Activated naive CD4-positive, alpha-beta T cell treated with anti-CD3 and anti-CD28 coated beads, Interleukin-2, amount 10 ng/mL, durations not matched to agents 7 days and 5 days (primary cell): Measurements from ENCODE around the gene MUC5B.
A peak's percentile ranks its signal among the peaks of the same experiment; 100 is the strongest.
"Not testable (repeated sequence)": the region's sequence is repeated elsewhere in the genome, so short reads cannot be mapped to it uniquely, and the experiment has no call there.

Experiments used
- CTCF ChIA-PET: fragments of 350-600 bp; sonication (Branson Sonifier 250); formaldehyde crosslinking; loops from one replicate; lab custom pipeline; 2021; ENCODE audit warnings: antibody characterized with exemption; lab: Charles Lee
- DNase-seq: peaks from one replicate; pipeline ENCODE4 v3.0.0-alpha.2; 2020
- H3K27ac Mint-ChIP-seq: one replicate; pipeline ENCODE4 v1.8.0; 2021; ENCODE audit warnings: mild to moderate bottlenecking, moderate library complexity, mixed read lengths
- H3K27me3 Mint-ChIP-seq: one replicate; pipeline ENCODE4 v1.8.0; 2021; ENCODE audit warnings: mild to moderate bottlenecking, mixed read lengths
- H3K36me3 Mint-ChIP-seq: one replicate; pipeline ENCODE4 v1.8.0; 2021; ENCODE audit warnings: mixed read lengths
- H3K4me1 Mint-ChIP-seq: one replicate; pipeline ENCODE4 v1.8.0; 2021; ENCODE audit warnings: mixed read lengths
- H3K4me3 Mint-ChIP-seq: one replicate; pipeline ENCODE4 v1.8.0; 2021; ENCODE audit warnings: mild to moderate bottlenecking, moderate library complexity, mixed read lengths
- H3K9me3 Mint-ChIP-seq: one replicate; pipeline ENCODE4 v1.8.0; 2021; ENCODE audit warnings: mixed read lengths

The MUC5B gene

GRCh38 chr11:1204381-1205101 is 18.3 kb upstream of the MUC5B start:
- CTCF ChIA-PET: interaction anchor here (1.2 to 2.1 kb wide), 2 partner anchors 310 to 370 kb away, joined by 5 to 9 read pairs; no protein-coding TSS in a partner anchor
- H3K27ac Mint-ChIP-seq: no peak overlapping the region
- DNase-seq: peak; percentile 11
- H3K9me3 Mint-ChIP-seq: no peaks in the 10 kb centered on the region
- H3K4me3 Mint-ChIP-seq: no peak overlapping the region
- H3K4me1 Mint-ChIP-seq: no peaks in the 10 kb centered on the region
- H3K36me3 Mint-ChIP-seq: no peaks in the 10 kb centered on the region
- H3K27me3 Mint-ChIP-seq: no peaks in the 10 kb centered on the region

- DNase-seq: peak; percentile 13
- Mint-ChIP-seq H3K27ac (no peak overlapping the region), H3K4me1 (no peaks in the 10 kb centered on the region), H3K36me3 (no peaks in the 10 kb centered on the region), H3K27me3 (no peaks in the 10 kb centered on the region), H3K9me3 (no peaks in the 10 kb centered on the region), H3K4me3 (no peak overlapping the region)
- CTCF ChIA-PET: interaction anchor here (1.2 to 2.1 kb wide), 2 partner anchors 309 to 369 kb away, joined by 5 to 9 read pairs; no protein-coding TSS in a partner anchor
Measured at GRCh38 chr11:1205121-1205986, 17.5 kb upstream of the MUC5B start.

GRCh38 chr11:1205987-1206331 is 16.9 kb upstream of the MUC5B start:
- DNase-seq: peak; percentile 8
- Mint-ChIP-seq H3K27ac (no peak overlapping the region), H3K27me3 (peaks cover 5% of the 10 kb centered on the region), H3K9me3 (peaks cover under 1% of the 10 kb centered on the region), H3K4me3 (no peak overlapping the region), H3K4me1 (no peaks in the 10 kb centered on the region), H3K36me3 (no peaks in the 10 kb centered on the region)
- CTCF ChIA-PET: interaction anchor here (2.1 kb wide), 1 partner anchor 309 kb away, joined by 9 read pairs; no protein-coding TSS in a partner anchor

- H3K4me1 Mint-ChIP-seq: no peaks in the 10 kb centered on the region
- H3K4me3 Mint-ChIP-seq: no peak overlapping the region
- CTCF ChIA-PET: no interaction called here
- H3K9me3 Mint-ChIP-seq: peaks cover 7% of the 10 kb centered on the region
- H3K36me3 Mint-ChIP-seq: no peaks in the 10 kb centered on the region
- H3K27me3 Mint-ChIP-seq: peaks cover 9% of the 10 kb centered on the region
- peak; percentile 10 for DNase-seq
- no peak overlapping the region for H3K27ac Mint-ChIP-seq
Measured at GRCh38 chr11:1206391-1207271, 16.2 kb upstream of the MUC5B start.

- H3K4me3 Mint-ChIP-seq: no peak overlapping the region
- H3K9me3 Mint-ChIP-seq: peaks cover 8% of the 10 kb centered on the region
- no peaks in the 10 kb centered on the region for H3K4me1 Mint-ChIP-seq
- CTCF ChIA-PET: no interaction called here
- no peaks in the 10 kb centered on the region for H3K36me3 Mint-ChIP-seq
- no peak overlapping the region for H3K27ac Mint-ChIP-seq
- DNase-seq: peak; percentile 11
- H3K27me3 Mint-ChIP-seq: peaks cover 10% of the 10 kb centered on the region
Measured at GRCh38 chr11:1207401-1208143, 15.3 kb upstream of the MUC5B start.

GRCh38 chr11:1208144-1208393 is 14.8 kb upstream of the MUC5B start:
- no peaks in the 10 kb centered on the region for H3K4me1 Mint-ChIP-seq
- peaks cover 10% of the 10 kb centered on the region for H3K27me3 Mint-ChIP-seq
- CTCF ChIA-PET: no interaction called here

GRCh38 chr11:1208394-1209261 is 14.2 kb upstream of the MUC5B start:
- Mint-ChIP-seq H3K27ac (no peak overlapping the region), H3K9me3 (peaks cover 8% of the 10 kb centered on the region), H3K4me1 (no peaks in the 10 kb centered on the region), H3K36me3 (no peaks in the 10 kb centered on the region), H3K27me3 (peaks cover 10% of the 10 kb centered on the region), H3K4me3 (no peak overlapping the region)
- DNase-seq: peak; percentile 6
- CTCF ChIA-PET: no interaction called here

More at GRCh38 chr11:1208144-1208393, 14.8 kb upstream of the MUC5B start:
- H3K27ac Mint-ChIP-seq: no peak overlapping the region
- H3K4me3 Mint-ChIP-seq: no peak overlapping the region
- H3K9me3 Mint-ChIP-seq: peaks cover 8% of the 10 kb centered on the region
- no peaks in the 10 kb centered on the region for H3K36me3 Mint-ChIP-seq
- DNase-seq: peak; percentile 14

GRCh38 chr11:1209371-1210057 is 13.4 kb upstream of the MUC5B start:
- DNase-seq: peak; percentile 4
- H3K4me1 Mint-ChIP-seq: no peaks in the 10 kb centered on the region
- no peak overlapping the region for H3K4me3 Mint-ChIP-seq
- H3K9me3 Mint-ChIP-seq: peaks cover 8% of the 10 kb centered on the region
- peaks cover 10% of the 10 kb centered on the region for H3K27me3 Mint-ChIP-seq
- CTCF ChIA-PET: no interaction called here
- no peaks in the 10 kb centered on the region for H3K36me3 Mint-ChIP-seq
- H3K27ac Mint-ChIP-seq: no peak overlapping the region

- Mint-ChIP-seq H3K27me3 (peaks cover 13% of the 10 kb centered on the region), H3K36me3 (no peaks in the 10 kb centered on the region), H3K4me3 (no peak overlapping the region), H3K9me3 (peaks cover 8% of the 10 kb centered on the region), H3K4me1 (no peaks in the 10 kb centered on the region), H3K27ac (no peak overlapping the region)
- DNase-seq: no peak
- CTCF ChIA-PET: no interaction called here
Measured at GRCh38 chr11:1211838-1212237, 11.0 kb upstream of the MUC5B start.

GRCh38 chr11:1215826-1216225 is 7.0 kb upstream of the MUC5B start:
- H3K4me3 Mint-ChIP-seq, DNase-seq, H3K9me3 Mint-ChIP-seq, CTCF ChIA-PET, H3K36me3 Mint-ChIP-seq, H3K4me1 Mint-ChIP-seq, H3K27ac Mint-ChIP-seq: not testable (repeated sequence)
- H3K27me3 Mint-ChIP-seq: peaks cover 10% of the 10 kb centered on the region

- no peaks in the 10 kb centered on the region for H3K9me3 Mint-ChIP-seq
- H3K36me3 Mint-ChIP-seq: no peaks in the 10 kb centered on the region
- no peak overlapping the region for H3K4me3 Mint-ChIP-seq
- DNase-seq: no peak
- no peaks in the 10 kb centered on the region for H3K4me1 Mint-ChIP-seq
- CTCF ChIA-PET: no interaction called here
- peaks cover 11% of the 10 kb centered on the region for H3K27me3 Mint-ChIP-seq
- no peak overlapping the region for H3K27ac Mint-ChIP-seq
Measured at GRCh38 chr11:1217151-1217550, 5.7 kb upstream of the MUC5B start.

GRCh38 chr11:1218256-1218787 is 4.5 kb upstream of the MUC5B start:
- CTCF ChIA-PET: no interaction called here
- Mint-ChIP-seq H3K4me1 (no peaks in the 10 kb centered on the region), H3K27me3 (peaks cover 11% of the 10 kb centered on the region), H3K9me3 (no peaks in the 10 kb centered on the region), H3K36me3 (no peaks in the 10 kb centered on the region), H3K27ac (no peak overlapping the region), H3K4me3 (no peak overlapping the region)
- no peak for DNase-seq
